Lower leg skin (tissue), 4 donors: ENCODE results near the gene CLP1. TPM values are rescaled to one million over a fixed set of nuclear protein-coding genes. Genes with fewer than 3 reads are reported as not detected.

Experiments used
- DNase-seq, 2 donors: peaks; one replicate each; pipeline ENCODE4 v3.0.0-alpha.2; 2019; ENCODE audit warnings: low spot score in 2 of 2
- H3K4me3 ChIP-seq: fragments of 200-600 bp; sonication (generic); 2 replicates; pipeline ENCODE4 v1.5.1; 2017; ENCODE audit warnings: mild to moderate bottlenecking, low read depth; ENCODE audit not compliant: poor library complexity, severe bottlenecking
- CTCF ChIP-seq, 3 donors: fragments of 450-650 bp; IDR thresholded peaks; one replicate each; pipeline ENCODE4 v1.5.1; 2016; ENCODE audit warnings: antibody characterized with exemption in 3 of 3, mild to moderate bottlenecking in 3 of 3, moderate library complexity in 2 of 3
- POLR2A ChIP-seq, 2 donors: fragments of 450-650 bp; IDR thresholded peaks; one replicate each; pipeline ENCODE4 v1.6.1; 2016 to 2017; ENCODE audit warnings: antibody characterized with exemption in 2 of 2, mild to moderate bottlenecking in 1 of 2, moderate library complexity in 1 of 2
- WGBS, 2 donors: methylation state at CpG; one replicate each; pipeline ENCODE4 v1.1.5; 2018; 5-methylcytosine and 5-hydroxymethylcytosine counted together
- intact Hi-C: fragments of 100-400 bp; cut with DNase I; formaldehyde crosslinking; loops from one replicate; pipeline ENCODE4 v1.15.0; 2023; ENCODE audit warnings: low total_unique reads
- total RNA-seq, 4 donors: library from RNA; depleted of rRNA; stranded (reverse); fragments of >200 nt; gene quantifications; one replicate each; pipeline ENCODE4 v1.1.0, GENCODE V29; 2016

Gene CLP1
- total RNA-seq: 10 to 100 TPM; 14.0 to 29.2 (median 17.6) TPM

GRCh38 chr11:57657194-57658022 is at the start of gene CLP1:
CLP1 (plus strand) TSS chr11:57657762; CDS start chr11:57659477, 1,715 bp downstream.
- WGBS, 2 donors: 0% methylated on average over 32 to 37 of the region's 45 CpGs
- intact Hi-C loops: loop anchor here (5.0 kb wide), 1 partner anchor 865 kb away; no protein-coding TSS in a partner anchor
- peak within 1 kb of the TSS; percentile 48 for H3K4me3 ChIP-seq
- peak; percentile 100 for DNase-seq
- TF ChIP-seq CTCF (IDR thresholded peaks at IDR 0.05) (no peak), POLR2A (IDR thresholded peaks at IDR 0.05) (no peak)

- intact Hi-C loops: no loop called here
- 89 to 91% methylated on average over 4 of the region's 4 CpGs for WGBS, 2 donors
- TF ChIP-seq CTCF (IDR thresholded peaks at IDR 0.05) (no peak), POLR2A (IDR thresholded peaks at IDR 0.05) (no peak)
- H3K4me3 ChIP-seq: no peak overlapping the region
- no peak for DNase-seq
Observed at GRCh38 chr11:57610170-57610569, 47.4 kb upstream of the CLP1 start.

GRCh38 chr11:57614234-57614772 is 43.3 kb upstream of the CLP1 start:
- intact Hi-C loops: no loop called here
- TF ChIP-seq CTCF (IDR thresholded peaks at IDR 0.05) (no peak), POLR2A (IDR thresholded peaks at IDR 0.05) (no peak)
- 72 to 81% methylated on average over 10 of the region's 10 CpGs for WGBS, 2 donors
- no peak overlapping the region for H3K4me3 ChIP-seq
- no peak for DNase-seq

GRCh38 chr11:57615308-57615707 is 42.3 kb upstream of the CLP1 start:
- no peak overlapping the region for H3K4me3 ChIP-seq
- TF ChIP-seq CTCF (IDR thresholded peaks at IDR 0.05): no peak
- TF ChIP-seq POLR2A (IDR thresholded peaks at IDR 0.05): no peak
- DNase-seq: no peak
- WGBS, 2 donors: 79 to 87% methylated on average over 1 of the region's 1 CpG
- intact Hi-C loops: no loop called here

- WGBS, 2 donors: 63 to 77% methylated on average over 3 of the region's 3 CpGs
- H3K4me3 ChIP-seq: no peak overlapping the region
- intact Hi-C loops: no loop called here
Observed at GRCh38 chr11:57616595-57616994, 41.0 kb upstream of the CLP1 start.

More at GRCh38 chr11:57616595-57616994, 41.0 kb upstream of the CLP1 start:
- TF ChIP-seq POLR2A (IDR thresholded peaks at IDR 0.05): no peak
- TF ChIP-seq CTCF (IDR thresholded peaks at IDR 0.05): no peak
- no peak for DNase-seq
